Spleen (tissue), 11 donors: ENCODE results near the gene ZC3H14. TPM values are rescaled to one million over a fixed set of nuclear protein-coding genes. Genes with fewer than 3 reads are reported as not detected.

Source experiments
- DNase-seq: peaks from one replicate; pipeline ENCODE4 v3.0.0-alpha.2; 2020
- H3K27ac ChIP-seq, 8 donors: fragments of 200-600 bp; sonication (generic) in 7 of 8; 1 replicate in 4 of 8; 2 replicates in 4 of 8; pipeline versions ENCODE4 v1.5.0 to v1.8.0; 2016 to 2021; ENCODE audit warnings: inconsistent platforms in 4 of 8, mild to moderate bottlenecking in 4 of 8, moderate library complexity in 1 of 8
- H3K27me3 ChIP-seq, 7 donors: fragments of 200-600 bp; sonication (generic) in 6 of 7; replicated peaks in 1 of 7; 1 replicate in 4 of 7; 2 replicates in 3 of 7; pipeline versions ENCODE4 v1.5.0 to v1.8.0; 2016 to 2021; ENCODE audit warnings: inconsistent platforms in 3 of 7, mild to moderate bottlenecking in 1 of 7
- H3K36me3 ChIP-seq, 6 donors: fragments of 200-600 bp; sonication (generic) in 5 of 6; 1 replicate in 4 of 6; 2 replicates in 2 of 6; pipeline versions ENCODE4 v1.5.0 to v1.8.0; 2016 to 2021; ENCODE audit warnings: inconsistent platforms in 2 of 6
- H3K4me1 ChIP-seq, 6 donors: fragments of 200-600 bp; sonication (generic) in 5 of 6; 1 replicate in 3 of 6; 2 replicates in 3 of 6; pipeline versions ENCODE4 v1.5.0 to v1.8.0; 2016 to 2021; ENCODE audit warnings: inconsistent platforms in 3 of 6
- H3K4me3 ChIP-seq, 8 donors: fragments of 200-600 bp; sonication (generic) in 7 of 8; 1 replicate in 4 of 8; 2 replicates in 4 of 8; pipeline versions ENCODE4 v1.5.0 to v1.8.0; 2016 to 2021; ENCODE audit warnings: inconsistent platforms in 4 of 8, mild to moderate bottlenecking in 4 of 8, moderate library complexity in 2 of 8
- H3K9me3 ChIP-seq, 8 donors: fragments of 200-600 bp; sonication (generic) in 7 of 8; 1 replicate in 4 of 8; 2 replicates in 4 of 8; pipeline versions ENCODE4 v1.5.0 to v1.8.0; 2016 to 2021; ENCODE audit warnings: inconsistent platforms in 4 of 8
- CTCF ChIP-seq, 11 experiments: fragments of 200-600 bp in 7 of 11; fragments of 450-650 bp in 4 of 11; sonication (generic) in 4 of 11; IDR thresholded peaks in 8 of 11; conservative IDR thresholded peaks in 3 of 11; 1 replicate in 7 of 11; 2 replicates in 4 of 11; pipeline versions ENCODE4 v1.4.0 to v1.8.0; 2016 to 2021; ENCODE audit warnings: antibody characterized with exemption in 11 of 11, inconsistent platforms in 4 of 11, mild to moderate bottlenecking in 1 of 11
- POLR2A ChIP-seq, 3 donors: fragments of 450-650 bp; IDR thresholded peaks; one replicate each; pipeline ENCODE4 v1.5.1; 2017; ENCODE audit warnings: antibody characterized with exemption in 3 of 3, mild to moderate bottlenecking in 1 of 3
- POLR2AphosphoS5 ChIP-seq, 3 donors: sonication (generic); formaldehyde crosslinking; IDR thresholded peaks; one replicate each; pipeline ENCODE4 v1.5.1; 2017; ENCODE audit warnings: antibody characterized with exemption in 3 of 3
- WGBS, 5 donors: extraction: QIAGEN DNeasy Blood & Tissue Kit in 3 of 5; methylation state at CpG; one replicate each; pipeline versions ENCODE4 v1.1.5 to v1.1.7; 2013 to 2018; 5-methylcytosine and 5-hydroxymethylcytosine counted together
- intact Hi-C: fragments of 100-400 bp; cut with DNase I; formaldehyde crosslinking; loops from one replicate; pipeline ENCODE4 v1.15.0; 2023; ENCODE audit warnings: low total_unique reads
- polyA plus RNA-seq, 3 donors: library from polyadenylated mRNA; stranded (reverse); fragments of 200-250 nt; gene quantifications; one replicate each; pipeline ENCODE4 v1.2.1, GENCODE V29; 2013
- total RNA-seq, 7 donors: library from RNA; depleted of rRNA in 3 of 7; stranded (reverse); fragments of >200 nt in 3 of 7; fragmentation: NEBNext Ultra II Directional in 4 of 7; extraction: Animal tissue kit (Norgen Biotek cat#: 25700) in 4 of 7; gene quantifications; one replicate each; pipeline versions ENCODE4 v1.1.0 to v1.2.1, GENCODE V29; 2016 to 2021
- donor health status: healthy with polysubstance abuse.
- donor health status: DM: no; HTN: no; CAD: no; lungs with moderate emphysema.
- donor health status: DM: no; HTN: no; CAD: no.
- donor health status: Bipolar disorder and iron deficiency.
- donor health status: healthy.
- donor health status: DM: no; HTN: no; CAD: no.
- donor health status: DM: yes; HTN: yes; CAD: no.

ZC3H14 gene
- total and polyA plus RNA-seq, 10 donors: 12.6 to 78.5 (median 41.4) TPM

- 88 to 97% (median 95%) methylated on average over 6 of the region's 6 CpGs for WGBS, 5 donors
- no peak overlapping the region for H3K4me3 ChIP-seq
- DNase-seq: no peak
- intact Hi-C loops: no loop called here
- peaks cover 0 to 20% (median 10%) of the 10 kb centered on the region in 8 donors for H3K9me3 ChIP-seq
- TF ChIP-seq CTCF (IDR thresholded peaks at IDR 0.05 in 8 of 11, conservative IDR thresholded peaks at IDR 0.05 in 3 of 11) (no peak), POLR2AphosphoS5 (IDR thresholded peaks at IDR 0.05) (no peak), POLR2A (IDR thresholded peaks at IDR 0.05) (no peak)
- no peaks in the 10 kb centered on the region for H3K27me3 ChIP-seq
- no peak overlapping the region for H3K27ac ChIP-seq
- peaks cover 0 to 4% (median 0%) of the 10 kb centered on the region in 6 donors for H3K36me3 ChIP-seq
- H3K4me1 ChIP-seq: peaks cover 0 to 6% (median 0%) of the 10 kb centered on the region in 6 donors
Observed at GRCh38 chr14:88533064-88533602, 29.7 kb upstream of the ZC3H14 start.

- 36 to 58% (median 41%) methylated on average over 4 of the region's 4 CpGs for WGBS, 5 donors
- H3K27ac ChIP-seq: no peak overlapping the region
- no peak for DNase-seq
- H3K4me1 ChIP-seq: peaks cover 0 to 6% (median 0%) of the 10 kb centered on the region in 6 donors
- peaks cover 0 to 6% (median 3%) of the 10 kb centered on the region in 8 donors for H3K9me3 ChIP-seq
- no peaks in the 10 kb centered on the region for H3K27me3 ChIP-seq
- H3K4me3 ChIP-seq: no peak overlapping the region
- no peak for TF ChIP-seq POLR2A (IDR thresholded peaks at IDR 0.05)
- intact Hi-C loops: no loop called here
- H3K36me3 ChIP-seq: peaks cover 0 to 4% (median 0%) of the 10 kb centered on the region in 6 donors
Observed at GRCh38 chr14:88535149-88535548, 27.7 kb upstream of the ZC3H14 start.

GRCh38 chr14:88535813-88536212 lies 27.0 kb upstream of the ZC3H14 start:
- Histone ChIP-seq H3K27me3 (no peaks in the 10 kb centered on the region), H3K4me1 (peaks cover 0 to 6% (median 0%) of the 10 kb centered on the region in 6 donors), H3K36me3 (peaks cover 0 to 4% (median 0%) of the 10 kb centered on the region in 6 donors), H3K4me3 (no peak overlapping the region), H3K27ac (no peak overlapping the region), H3K9me3 (no peaks in the 10 kb centered on the region)
- WGBS, 5 donors: 61 to 72% (median 71%) methylated on average over 4 of the region's 4 CpGs
- no peak for DNase-seq
- TF ChIP-seq POLR2A (IDR thresholded peaks at IDR 0.05) (no peak), POLR2AphosphoS5 (IDR thresholded peaks at IDR 0.05) (no peak), CTCF (IDR thresholded peaks at IDR 0.05 in 8 of 11, conservative IDR thresholded peaks at IDR 0.05 in 3 of 11) (no peak)
- intact Hi-C loops: no loop called here

GRCh38 chr14:88541324-88541723 lies 21.5 kb upstream of the ZC3H14 start:
- no peaks in the 10 kb centered on the region for H3K9me3 ChIP-seq
- no peak overlapping the region for H3K4me3 ChIP-seq
- no peaks in the 10 kb centered on the region for H3K4me1 ChIP-seq
- WGBS, 5 donors: 54 to 98% (median 98%) methylated on average over 1 of the region's 1 CpG
- intact Hi-C loops: no loop called here
- H3K36me3 ChIP-seq: no peaks in the 10 kb centered on the region
- no peak overlapping the region for H3K27ac ChIP-seq
- no peak for TF ChIP-seq CTCF (IDR thresholded peaks at IDR 0.05 in 8 of 11, conservative IDR thresholded peaks at IDR 0.05 in 3 of 11)
- no peak for TF ChIP-seq POLR2A (IDR thresholded peaks at IDR 0.05)
- TF ChIP-seq POLR2AphosphoS5 (IDR thresholded peaks at IDR 0.05): no peak
- no peaks in the 10 kb centered on the region for H3K27me3 ChIP-seq
- DNase-seq: no peak
